GM21576 (cell line): ENCODE results near the gene SHMT1.
"Not testable (repeated sequence)": the region's sequence is repeated elsewhere in the genome, so short reads cannot be mapped to it uniquely, and the experiment has no call there.

Source experiments
- ATAC-seq: cut with Tn5 transposase; IDR thresholded peaks from one replicate; pipeline ENCODE4 v1.9.1; 2021; ENCODE audit warnings: mild to moderate bottlenecking, moderate library complexity; ENCODE audit not compliant: unreplicated experiment

SHMT1 gene

DNA sequence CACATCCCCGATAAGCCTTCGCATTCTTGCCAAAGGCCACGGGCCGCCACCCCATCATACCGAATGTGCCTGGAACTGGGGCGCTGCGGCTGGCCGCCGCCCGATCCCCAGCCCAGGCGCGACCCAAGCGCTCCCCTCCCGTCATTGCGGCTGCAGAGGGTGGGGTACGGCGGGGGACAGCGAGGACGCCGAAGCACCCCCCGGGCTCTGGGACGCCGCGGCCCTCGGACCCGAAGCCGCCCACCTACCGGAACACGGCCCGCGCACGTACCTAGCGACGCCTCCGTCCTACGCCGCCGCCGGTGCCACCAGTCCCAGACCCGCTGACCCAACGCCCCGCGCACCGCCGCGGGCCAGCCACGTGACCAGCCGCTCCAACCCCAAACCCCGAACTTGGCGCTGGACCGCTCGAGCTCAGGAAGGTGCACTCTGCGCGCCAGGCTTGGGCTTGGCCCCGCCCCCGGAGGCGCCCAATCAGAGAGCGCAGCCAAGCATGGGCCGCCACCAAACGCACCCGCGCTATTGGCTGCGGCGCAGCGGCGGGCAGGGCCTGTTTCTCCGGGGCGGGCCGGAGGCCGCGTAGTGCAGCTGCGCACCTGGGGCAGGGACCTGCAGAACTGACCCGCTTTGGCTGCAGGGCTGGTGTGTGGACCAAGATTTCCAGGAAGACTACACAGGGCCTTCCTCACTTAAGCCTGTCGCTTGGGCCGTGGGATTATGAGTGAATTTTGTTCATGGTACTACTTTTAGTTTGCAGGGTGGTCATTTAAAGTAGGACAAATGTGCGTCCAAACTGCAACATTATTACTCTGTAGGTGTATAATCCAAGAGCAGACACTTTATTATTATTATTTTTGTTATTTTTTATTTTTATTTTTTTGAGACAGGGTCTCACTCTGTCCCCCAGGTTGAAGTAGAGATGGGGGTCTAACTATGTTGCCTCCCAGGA is at the start of gene SHMT1:
TSS of gene SHMT1 (minus strand) at position 450 of the 949 bp plus-strand sequence. CDS start 7,569 bp downstream, outside the sequence.
- peak; percentile 92 for ATAC-seq

DNA sequence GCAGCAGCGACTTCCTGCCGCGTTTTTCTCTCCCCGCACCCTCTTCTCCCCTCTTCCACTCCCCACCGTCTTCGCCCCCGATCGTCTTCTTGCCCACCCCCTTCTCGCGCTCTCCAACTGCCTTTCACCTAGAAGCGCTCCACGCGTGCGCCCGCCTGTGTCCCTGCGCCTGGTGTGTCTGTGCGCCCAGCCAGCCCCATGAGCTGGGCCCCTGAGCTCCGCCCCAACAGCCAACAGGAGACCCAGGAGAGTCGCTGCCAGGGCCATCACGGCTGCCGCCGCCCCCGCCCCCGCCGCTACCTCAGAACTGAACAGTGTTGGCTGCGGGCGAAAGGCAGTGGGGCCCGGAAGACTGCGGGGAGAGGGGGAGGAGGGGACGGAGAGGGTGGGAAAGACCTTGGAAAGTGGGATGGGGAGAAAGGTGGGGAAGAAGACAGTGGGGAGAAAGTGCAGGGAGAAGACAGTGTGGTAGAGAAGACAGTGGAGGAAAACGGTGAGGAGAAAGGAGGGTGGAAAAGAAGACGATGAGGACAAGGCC is 48.7 kb upstream of the SHMT1 start:
- peak; percentile 81 for ATAC-seq

DNA sequence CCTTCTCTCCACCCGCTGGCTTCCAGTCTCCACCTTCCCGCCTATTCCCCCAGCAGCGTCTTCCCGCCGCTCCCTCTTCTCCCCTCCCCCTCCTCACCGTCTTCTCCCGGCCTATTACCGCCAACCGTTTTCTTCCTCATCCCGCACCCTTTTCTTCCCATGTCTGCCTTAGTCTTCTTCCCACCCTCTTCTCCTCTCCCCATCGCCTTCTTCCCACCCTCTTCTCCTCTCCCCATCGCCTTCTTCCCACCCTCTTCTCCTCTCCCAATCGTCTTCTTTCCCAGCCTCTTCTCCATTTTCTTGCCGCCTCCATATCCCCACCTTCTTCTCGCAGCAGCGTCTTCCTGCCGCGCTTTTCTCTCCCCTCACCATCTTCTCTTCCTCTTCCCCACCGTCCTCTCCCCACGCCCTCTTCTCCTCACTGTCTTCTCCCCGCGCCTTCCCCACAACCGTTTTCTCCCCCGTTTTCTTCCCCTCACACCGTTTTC is 48.1 kb upstream of the SHMT1 start:
- ATAC-seq, result not testable (repeated sequence)

- not testable (repeated sequence) for ATAC-seq
Measured at GRCh38 chr17:18410736-18411135, 47.4 kb upstream of the SHMT1 start.

GRCh38 chr17:18409321-18409720 is 46.0 kb upstream of the SHMT1 start:
- not testable (repeated sequence) for ATAC-seq

DNA sequence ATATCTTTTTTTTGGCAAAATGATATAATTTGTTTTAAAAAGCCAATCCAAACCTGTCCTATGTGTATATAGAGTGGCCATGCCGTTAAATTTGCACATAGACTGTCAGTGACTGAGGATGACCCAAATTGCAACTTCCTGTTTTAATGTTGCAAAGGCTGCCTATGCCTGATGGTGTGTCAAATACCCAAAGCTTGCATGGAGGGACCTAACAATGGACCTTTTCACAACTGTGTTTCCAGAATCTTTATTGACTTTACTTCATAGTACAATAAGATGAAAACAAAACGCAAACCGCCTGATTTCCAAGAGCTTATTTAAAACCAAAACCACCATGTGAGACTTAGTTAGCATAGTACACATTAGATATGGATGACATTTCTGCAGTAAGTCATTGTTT is 45.6 kb upstream of the SHMT1 start:
- ATAC-seq, result not testable (repeated sequence)

GRCh38 chr17:18403604-18404003 is 40.3 kb upstream of the SHMT1 start:
- peak; percentile 79 for ATAC-seq

DNA sequence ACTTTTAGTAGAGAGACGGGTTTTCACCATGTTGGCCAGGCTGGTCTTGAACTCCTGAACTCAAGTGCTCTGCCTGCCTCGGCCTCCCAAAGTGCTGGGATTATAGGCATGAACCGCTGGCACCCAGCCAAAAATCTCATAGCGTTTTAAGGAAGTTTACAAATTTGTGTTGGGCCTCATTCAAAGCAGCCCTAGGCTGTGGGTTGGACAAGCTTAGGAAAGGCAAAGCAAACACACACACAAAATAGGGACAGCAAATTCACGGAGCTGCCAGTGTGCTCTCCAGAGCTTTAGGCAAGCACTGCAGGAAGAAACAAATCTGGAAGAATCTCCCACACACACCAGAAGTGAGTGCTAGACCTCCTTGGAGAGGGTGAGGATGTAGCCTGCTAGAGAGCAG is 39.8 kb upstream of the SHMT1 start:
- ATAC-seq, result peak; percentile 19

- ATAC-seq, result not testable (repeated sequence)
Measured at GRCh38 chr17:18401872-18402590, 38.7 kb upstream of the SHMT1 start.

- not testable (repeated sequence) for ATAC-seq
Measured at GRCh38 chr17:18388728-18389127, 25.4 kb upstream of the SHMT1 start.

DNA sequence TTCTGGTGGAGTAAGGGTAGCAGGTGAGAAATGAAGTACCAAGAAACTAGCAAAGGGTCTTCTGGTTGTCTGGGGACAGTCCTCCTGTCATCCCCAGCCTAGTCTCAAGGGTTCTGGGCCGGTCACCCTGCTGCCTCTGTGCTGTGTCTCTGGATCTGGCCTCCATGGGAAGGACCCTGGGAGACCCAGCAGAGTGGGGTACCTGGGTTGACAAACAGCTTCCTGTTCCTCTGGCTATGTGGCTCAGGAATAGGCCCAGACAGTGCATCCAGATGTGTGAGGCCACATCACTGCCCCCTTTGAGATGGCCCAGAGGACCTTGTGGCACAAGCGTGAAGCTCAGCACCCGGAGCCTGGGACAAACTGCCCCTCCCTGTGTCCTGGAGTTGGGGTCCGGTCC is 24.9 kb upstream of the SHMT1 start:
- ATAC-seq, result not testable (repeated sequence)

DNA sequence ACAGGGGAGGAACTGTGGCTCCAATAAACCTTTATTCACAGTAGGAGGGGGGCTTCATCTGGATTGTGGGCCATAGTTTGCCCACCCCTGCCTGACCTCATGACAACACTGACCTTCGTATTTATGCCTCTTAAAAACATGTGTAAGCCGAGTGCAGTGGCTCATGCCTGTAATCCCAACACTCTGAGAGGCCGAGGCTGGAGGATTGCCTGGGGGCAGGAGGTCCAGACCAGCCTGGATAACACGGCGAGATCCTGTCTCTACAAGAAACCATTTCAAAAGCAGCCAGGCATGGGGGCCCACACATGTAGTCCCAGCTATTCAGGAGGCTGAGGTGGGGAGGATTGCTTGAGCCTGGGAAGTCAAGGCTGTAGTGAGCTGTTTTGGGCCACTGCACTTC is 24.2 kb upstream of the SHMT1 start:
- not testable (repeated sequence) for ATAC-seq

DNA sequence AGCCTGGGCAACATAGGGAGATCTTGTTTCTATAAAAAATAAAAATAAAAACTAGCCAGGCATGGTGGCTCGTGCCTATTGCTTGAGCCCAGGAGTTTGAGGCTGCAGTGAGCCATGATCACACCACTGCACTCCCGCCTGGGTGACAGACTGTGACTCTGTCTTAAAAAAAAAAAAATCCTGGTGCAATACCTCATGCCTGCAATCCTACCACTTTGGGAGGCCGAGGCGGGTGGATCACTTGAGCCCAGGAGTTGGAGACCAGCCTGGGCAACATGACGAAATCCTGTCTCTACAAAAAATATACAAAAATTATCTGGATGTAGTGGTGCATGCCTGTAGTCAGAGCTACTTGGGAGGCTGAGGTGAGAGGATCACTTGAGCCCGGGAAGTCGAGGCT is 20.9 kb upstream of the SHMT1 start:
- ATAC-seq, result not testable (repeated sequence)

DNA sequence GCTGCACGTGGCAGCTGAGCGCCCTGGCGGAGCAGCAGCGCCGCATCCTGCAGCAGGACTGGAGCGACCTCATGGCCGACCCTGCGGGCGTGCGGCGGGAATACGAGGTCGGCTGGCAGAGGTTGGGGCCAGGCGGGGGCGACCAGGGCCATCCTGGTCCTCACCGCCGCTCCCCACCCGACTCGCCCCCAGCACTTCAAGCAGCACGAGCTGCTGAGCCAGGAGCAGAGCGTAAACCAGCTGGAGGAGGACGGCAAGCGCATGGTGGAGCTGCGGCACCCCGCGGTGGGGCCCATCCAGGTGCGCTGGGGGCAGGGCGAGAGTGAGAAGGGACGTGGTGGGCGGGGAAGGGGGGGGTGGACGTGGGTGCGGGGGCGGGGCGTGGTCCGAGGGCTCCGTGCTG is 19.7 kb upstream of the SHMT1 start:
- ATAC-seq, result not testable (repeated sequence)

- no peak for ATAC-seq
Measured at GRCh38 chr17:18382441-18383078, 19.2 kb upstream of the SHMT1 start.

DNA sequence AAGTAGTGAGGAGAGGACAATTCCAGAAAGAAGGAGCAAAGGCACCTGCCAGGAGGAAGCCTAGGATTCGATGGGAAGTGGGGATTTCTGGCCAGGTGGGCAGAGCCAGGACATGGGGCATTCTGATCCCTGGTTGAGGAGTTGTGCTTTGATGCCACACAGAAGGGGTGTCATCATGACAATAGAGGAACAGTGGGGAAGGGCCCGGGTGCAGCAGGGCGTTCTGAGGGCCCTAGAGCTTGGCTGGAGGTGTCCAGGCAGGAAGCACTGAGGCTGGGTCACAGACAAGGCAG is 18.5 kb upstream of the SHMT1 start:
- no peak for ATAC-seq

GRCh38 chr17:18381158-18381952 is 18.0 kb upstream of the SHMT1 start:
- ATAC-seq, result no peak

DNA sequence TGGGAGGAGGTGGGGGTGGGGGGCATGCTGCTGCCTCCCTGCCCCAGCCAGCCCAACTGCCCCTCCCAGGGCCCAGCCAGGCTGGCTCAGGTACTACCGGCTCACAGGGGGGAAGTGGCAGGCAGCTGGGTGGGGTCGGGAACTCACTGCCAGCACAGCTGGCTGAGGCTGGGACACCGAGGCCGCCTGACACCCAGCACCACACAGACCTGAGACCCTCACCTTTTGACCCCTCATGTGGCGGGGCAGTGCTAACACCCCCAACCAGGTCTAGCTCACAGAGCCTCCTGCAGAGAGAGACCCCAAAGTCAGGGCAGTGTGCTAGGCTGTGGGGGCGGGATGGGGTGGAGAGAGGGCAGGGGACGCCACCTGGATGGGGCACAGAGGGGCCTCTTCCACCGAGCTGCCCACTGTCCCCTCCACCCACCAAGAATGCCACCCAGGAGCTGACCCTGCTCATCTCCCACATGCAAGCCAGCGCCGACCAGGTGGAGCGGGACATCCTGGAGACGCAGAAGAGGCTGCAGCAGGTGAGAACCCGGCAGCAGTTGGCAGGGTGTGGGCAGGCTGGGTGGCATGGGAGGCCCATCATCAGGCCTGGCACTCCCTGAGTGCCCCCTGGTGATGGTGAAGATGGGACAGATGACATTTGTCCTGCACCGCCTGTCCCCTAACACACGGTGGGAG is 17.3 kb upstream of the SHMT1 start:
- no peak for ATAC-seq

DNA sequence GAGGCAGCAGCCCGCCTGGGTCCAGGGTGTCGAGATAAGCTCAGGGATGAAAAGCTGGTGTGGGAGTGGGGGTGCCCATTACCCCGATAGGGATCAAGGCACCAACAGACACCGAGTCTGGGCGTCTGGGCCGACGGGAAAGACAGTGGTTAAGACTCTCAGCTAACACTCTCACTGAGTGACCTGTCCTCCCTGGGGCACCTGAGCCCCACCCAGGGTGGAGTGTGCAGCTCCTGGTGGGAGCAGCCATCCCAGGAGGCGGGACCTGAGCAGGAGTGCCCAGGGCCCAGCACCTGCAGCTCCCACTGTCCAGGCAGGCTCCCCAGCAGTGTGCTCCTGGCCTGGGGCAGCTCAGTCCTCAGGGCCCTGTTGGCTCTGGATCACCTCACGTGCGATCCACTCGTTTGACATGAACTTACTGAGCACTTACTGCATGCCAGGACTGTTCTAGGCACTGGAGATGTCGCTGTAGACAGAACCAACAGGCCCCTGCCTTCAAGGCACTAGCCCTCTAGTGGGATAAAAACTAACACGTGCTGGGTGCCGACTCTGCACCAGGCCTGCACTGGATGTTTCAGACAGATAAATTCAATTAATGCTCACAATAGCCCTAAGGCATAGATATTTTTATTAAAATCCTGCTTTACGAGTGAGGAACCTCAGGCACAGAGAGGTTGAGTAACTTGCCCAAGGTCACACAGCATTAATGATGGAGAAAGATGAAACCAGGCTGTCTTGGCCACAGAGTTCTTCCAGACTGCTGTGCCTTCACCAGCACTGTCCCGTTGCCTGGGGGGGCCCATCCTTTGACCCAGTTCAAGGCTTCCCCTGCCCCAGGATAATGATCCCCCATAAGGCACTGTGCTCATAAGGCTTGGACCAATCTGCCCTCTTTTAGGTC is 16.1 kb upstream of the SHMT1 start:
- no peak for ATAC-seq
